Upper lobe of right lung (tissue), 1 donor: ENCODE results near the gene PLCH1. TPM values are rescaled to one million over a fixed set of nuclear protein-coding genes. Genes with fewer than 3 reads are reported as not detected.
A peak's percentile ranks its signal among the peaks of the same experiment; 100 is the strongest.

Experiments
- ATAC-seq: fragments of 200-7000 bp; cut with Tn5 transposase; one replicate; pipeline ENCODE4 v1.9.1; 2020; ENCODE audit warnings: mild to moderate bottlenecking, moderate library complexity
- DNase-seq: peaks from one replicate; pipeline ENCODE4 v3.0.0-alpha.2; 2020
- H3K27ac ChIP-seq: fragments of 200-600 bp; one replicate; pipeline ENCODE4 v1.8.0; 2022
- H3K27me3 ChIP-seq: fragments of 200-600 bp; one replicate; pipeline ENCODE4 v1.8.0; 2022; ENCODE audit warnings: mild to moderate bottlenecking
- H3K36me3 ChIP-seq: fragments of 200-600 bp; one replicate; pipeline ENCODE4 v1.8.0; 2022
- H3K4me1 ChIP-seq: fragments of 200-600 bp; one replicate; pipeline ENCODE4 v1.8.0; 2022
- H3K4me3 ChIP-seq: fragments of 200-600 bp; one replicate; pipeline ENCODE4 v1.8.0; 2022; ENCODE audit warnings: mild to moderate bottlenecking
- H3K9me3 ChIP-seq: fragments of 200-600 bp; one replicate; pipeline ENCODE4 v1.8.0; 2022
- CTCF ChIP-seq: fragments of 200-600 bp; IDR thresholded peaks from one replicate; pipeline ENCODE4 v1.8.0; 2022; ENCODE audit warnings: antibody characterized with exemption
- intact Hi-C: fragments of 100-400 bp; cut with DNase I; formaldehyde crosslinking; loops from one replicate; pipeline ENCODE4 v1.11.0; 2022
- total RNA-seq: library from RNA; stranded (reverse); fragmentation: NEBNext Ultra II Directional; extraction: Animal tissue kit (Norgen Biotek cat#: 25700); gene quantifications from one replicate; pipeline ENCODE4 v1.2.1, GENCODE V29; 2021
- donor health status: DM: no; HTN: yes; CAD: no; lungs with severe emphysema.

The PLCH1 gene
- total RNA-seq, 1 donor from 2014 or later = 12.1 TPM

- no peak for ATAC-seq
- H3K27me3 ChIP-seq = no peaks in the 10 kb centered on the region
- no peaks in the 10 kb centered on the region for H3K4me1 ChIP-seq
- H3K36me3 ChIP-seq = no peaks in the 10 kb centered on the region
- no peak for TF ChIP-seq CTCF
- intact Hi-C loops = no loop called here
- no peaks in the 10 kb centered on the region for H3K9me3 ChIP-seq
- H3K4me3 ChIP-seq = no peak overlapping the region
- DNase-seq = no peak
- no peak overlapping the region for H3K27ac ChIP-seq
Observed at GRCh38 chr3:155560135-155560534, 184.7 kb downstream of the PLCH1 start.

DNA sequence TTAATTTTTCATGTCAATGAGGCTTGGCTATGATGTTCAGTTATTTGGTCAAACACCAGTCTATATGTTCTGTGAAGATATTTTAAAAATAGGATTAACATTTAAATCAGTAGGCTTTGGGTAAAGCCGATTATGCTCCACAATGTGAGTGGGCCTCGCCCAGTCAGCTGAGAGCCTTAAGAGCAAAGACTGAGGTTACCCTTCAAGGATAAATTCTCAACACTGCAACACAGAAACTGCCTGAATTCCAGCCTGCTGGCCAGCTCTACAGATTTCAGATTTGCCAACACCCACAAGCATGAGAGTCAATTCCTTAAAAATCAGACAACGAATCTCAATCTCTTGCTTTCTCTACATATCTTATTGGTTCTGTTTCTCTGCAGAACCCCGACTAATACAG, 188.3 kb downstream of the PLCH1 start:
- no peaks in the 10 kb centered on the region for H3K36me3 ChIP-seq
- no peak overlapping the region for H3K4me3 ChIP-seq
- H3K27ac ChIP-seq = no peak overlapping the region
- intact Hi-C loops = no loop called here
- DNase-seq (no peak), ATAC-seq (peak; percentile 59)
- TF ChIP-seq CTCF = no peak
- no peaks in the 10 kb centered on the region for H3K9me3 ChIP-seq
- H3K4me1 ChIP-seq = no peaks in the 10 kb centered on the region
- no peaks in the 10 kb centered on the region for H3K27me3 ChIP-seq

GRCh38 chr3:155555479-155556060, 189.3 kb downstream of the PLCH1 start:
- Histone ChIP-seq H3K36me3 (no peaks in the 10 kb centered on the region), H3K27ac (no peak overlapping the region), H3K4me3 (no peak overlapping the region), H3K9me3 (no peaks in the 10 kb centered on the region), H3K4me1 (no peaks in the 10 kb centered on the region), H3K27me3 (no peaks in the 10 kb centered on the region)
- intact Hi-C loops = no loop called here
- no peak for TF ChIP-seq CTCF
- no peak for DNase-seq
- ATAC-seq = no peak

DNA sequence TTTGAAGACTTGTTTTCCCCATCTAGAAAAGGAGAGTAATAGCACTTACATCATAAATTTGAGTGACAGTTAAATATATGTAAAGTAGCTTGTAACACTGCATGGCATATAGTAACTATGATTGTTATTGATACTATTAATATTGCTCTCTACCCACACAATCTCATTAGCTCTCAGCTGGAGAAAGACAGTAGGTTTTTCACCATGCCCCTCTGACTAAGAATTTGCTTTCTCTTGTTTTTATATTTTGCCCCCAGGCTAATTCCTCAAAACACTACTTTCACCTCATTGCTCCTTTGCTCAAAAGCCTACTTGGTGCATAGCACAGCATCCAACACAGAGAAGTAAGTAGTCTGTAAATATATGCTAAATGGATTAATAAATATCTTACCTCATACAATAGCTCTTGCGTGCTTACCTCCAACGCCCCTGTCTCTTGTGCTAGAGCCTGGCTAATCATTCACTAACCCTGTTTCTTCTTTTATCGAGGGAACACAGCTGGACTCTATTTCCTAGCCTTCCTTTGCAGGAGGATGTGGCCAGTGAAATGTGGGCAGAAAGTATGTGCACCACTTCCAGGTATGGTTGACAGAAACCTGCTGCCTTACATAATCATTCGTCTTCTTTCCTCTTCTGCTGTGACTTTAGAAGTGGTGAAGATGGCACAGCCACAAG, 190.0 kb downstream of the PLCH1 start:
- H3K36me3 ChIP-seq = no peaks in the 10 kb centered on the region
- DNase-seq = no peak
- H3K27me3 ChIP-seq = no peaks in the 10 kb centered on the region
- no peak for TF ChIP-seq CTCF
- no peak overlapping the region for H3K4me3 ChIP-seq
- no peak overlapping the region for H3K27ac ChIP-seq
- H3K4me1 ChIP-seq = no peaks in the 10 kb centered on the region
- H3K9me3 ChIP-seq = no peaks in the 10 kb centered on the region
- intact Hi-C loops = no loop called here
- peak; percentile 41 for ATAC-seq

DNA sequence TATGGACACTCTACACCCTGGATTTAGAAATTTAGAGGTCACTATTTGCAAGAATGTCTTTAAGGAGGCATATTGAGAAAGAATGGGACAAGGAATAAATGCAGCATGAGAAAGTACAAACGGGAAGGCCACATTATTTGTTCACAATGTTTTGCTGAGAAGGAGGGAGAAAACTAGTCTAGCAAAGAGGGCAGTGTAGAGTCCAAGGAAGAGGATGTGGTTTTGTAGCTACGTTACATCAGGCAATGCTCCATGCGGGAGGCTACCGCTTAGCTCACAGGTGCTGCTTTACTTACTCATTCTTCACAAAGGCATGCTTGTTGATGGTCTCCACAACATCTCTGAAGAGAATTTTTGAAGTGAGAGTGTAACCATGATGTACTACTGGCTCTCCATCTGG, 191.1 kb downstream of the PLCH1 start:
- H3K27me3 ChIP-seq = no peaks in the 10 kb centered on the region
- DNase-seq = no peak
- no peak for TF ChIP-seq CTCF
- H3K27ac ChIP-seq = no peak overlapping the region
- ATAC-seq = no peak
- H3K9me3 ChIP-seq = no peaks in the 10 kb centered on the region
- intact Hi-C loops = no loop called here
- no peaks in the 10 kb centered on the region for H3K4me1 ChIP-seq
- no peak overlapping the region for H3K4me3 ChIP-seq
- H3K36me3 ChIP-seq = no peaks in the 10 kb centered on the region
